ENCODE results near the gene EHD1.

Gene EHD1

GRCh38 chr11:64909653-64910343, 31.4 kb upstream of the EHD1 start:
- no peak for DNase-seq

GRCh38 chr11:64908766-64909165, 30.3 kb upstream of the EHD1 start:
- DNase-seq, result no peak

- no peak for DNase-seq
These were observed 27.9 kb upstream of the EHD1 start for GRCh38 chr11:64906314-64906635.

GRCh38 chr11:64905516-64906313, 27.3 kb upstream of the EHD1 start:
- no peak for DNase-seq

- no peak for DNase-seq
These were observed 24.9 kb upstream of the EHD1 start for GRCh38 chr11:64903291-64903833.

- DNase-seq, result no peak
These were observed 23.9 kb upstream of the EHD1 start for GRCh38 chr11:64902102-64902900.

- no peak for DNase-seq
These were observed 22.4 kb upstream of the EHD1 start for GRCh38 chr11:64900774-64901173.

- peak; percentile 14 for DNase-seq
These were observed 21.9 kb upstream of the EHD1 start for GRCh38 chr11:64900263-64900678.

GRCh38 chr11:64898541-64898940, 20.1 kb upstream of the EHD1 start:
- DNase-seq, result no peak

- DNase-seq, result no peak
These were observed 19.6 kb upstream of the EHD1 start for GRCh38 chr11:64898076-64898445.

GRCh38 chr11:64897381-64898075, 19.1 kb upstream of the EHD1 start:
- DNase-seq, result no peak

GRCh38 chr11:64896448-64897022, 18.1 kb upstream of the EHD1 start:
- no peak for DNase-seq

- no peak for DNase-seq
These were observed 16.5 kb upstream of the EHD1 start for GRCh38 chr11:64894812-64895452.

- DNase-seq, result peak; percentile 84
These were observed 15.8 kb upstream of the EHD1 start for GRCh38 chr11:64894070-64894811.

GRCh38 chr11:64893194-64894069, 15.0 kb upstream of the EHD1 start:
- DNase-seq, result no peak

- no peak for DNase-seq
These were observed 14.4 kb upstream of the EHD1 start for GRCh38 chr11:64892838-64893193.

- DNase-seq, result no peak
These were observed 14.0 kb upstream of the EHD1 start for GRCh38 chr11:64892411-64892831.

GRCh38 chr11:64891880-64892279, 13.5 kb upstream of the EHD1 start:
- DNase-seq, result no peak

GRCh38 chr11:64891215-64891848, 12.9 kb upstream of the EHD1 start:
- no peak for DNase-seq

GRCh38 chr11:64890522-64890939, 12.1 kb upstream of the EHD1 start:
- DNase-seq, result no peak

All from inflammatory macrophage treated with lipopolysaccharide for 4 hours (primary cell).